NT2/D1 (cell line): ENCODE results near the gene SEMA7A.

Experiments used
- SUZ12 ChIP-seq: IDR thresholded peaks from 2 replicates; pipeline ENCODE4 v1.6.1; 2011; ENCODE audit not compliant: insufficient read length, insufficient read depth; ENCODE audit errors: extremely low read depth
- YY1 ChIP-seq: IDR thresholded peaks from 2 replicates; pipeline ENCODE4 v1.6.1; 2011; ENCODE audit not compliant: insufficient read length, insufficient read depth
- ZNF274 ChIP-seq: IDR thresholded peaks from 2 replicates; pipeline ENCODE4 v1.6.1; 2011; ENCODE audit warnings: mild to moderate bottlenecking, low read depth, low read length

- TF ChIP-seq ZNF274 (no peak), YY1 (no peak), SUZ12 (no peak)
These were observed 16.0 kb upstream of the SEMA7A start for GRCh38 chr15:74449643-74450205.
